GM19463 (cell line): ENCODE data around the gene PPP1R18.
"Not testable (repeated sequence)": the region's sequence is repeated elsewhere in the genome, so short reads cannot be mapped to it uniquely, and the experiment has no call there.

Experiments used
- ATAC-seq: cut with Tn5 transposase; IDR thresholded peaks from one replicate; pipeline ENCODE4 v1.9.1; 2021; ENCODE audit warnings: mild to moderate bottlenecking, moderate library complexity; ENCODE audit not compliant: unreplicated experiment

Gene PPP1R18

DNA sequence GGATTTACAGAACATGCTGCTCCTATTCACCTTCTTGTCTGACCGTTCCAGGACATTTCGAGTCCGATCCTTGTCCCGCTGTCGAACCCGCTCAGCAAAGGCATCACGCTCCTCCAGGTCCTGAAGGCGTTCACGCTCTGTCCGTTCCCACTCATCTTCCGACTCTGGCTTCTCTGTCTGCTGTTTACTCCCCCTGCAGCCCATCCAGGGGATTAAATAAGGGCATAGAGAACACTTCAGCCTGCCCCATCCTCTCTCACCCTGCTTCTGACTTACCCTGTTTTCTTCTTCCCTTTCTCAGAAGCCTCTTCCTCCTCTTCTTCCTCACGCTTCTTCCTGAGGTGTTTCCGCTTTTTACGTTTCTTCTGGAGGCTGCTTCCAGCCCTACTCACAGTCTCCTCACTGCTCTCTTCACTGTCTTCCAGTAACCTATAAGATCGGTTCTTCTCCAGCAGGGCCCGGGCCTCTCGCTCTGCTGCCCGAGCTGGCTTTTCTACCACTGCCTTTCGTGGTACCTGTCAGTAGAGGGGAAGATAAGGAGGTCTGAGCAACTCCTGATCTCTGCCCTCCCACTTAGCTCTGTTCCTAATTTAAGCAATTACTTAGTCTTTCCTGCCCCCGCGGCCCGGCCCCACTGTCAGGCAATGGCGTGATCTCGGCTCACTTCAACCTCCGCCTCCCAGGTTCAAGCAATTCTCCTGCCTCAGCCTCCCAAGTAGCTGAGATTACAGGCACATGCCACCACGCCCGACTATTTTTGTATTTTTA is 15.5 kb downstream of the PPP1R18 start:
- ATAC-seq, result no peak

DNA sequence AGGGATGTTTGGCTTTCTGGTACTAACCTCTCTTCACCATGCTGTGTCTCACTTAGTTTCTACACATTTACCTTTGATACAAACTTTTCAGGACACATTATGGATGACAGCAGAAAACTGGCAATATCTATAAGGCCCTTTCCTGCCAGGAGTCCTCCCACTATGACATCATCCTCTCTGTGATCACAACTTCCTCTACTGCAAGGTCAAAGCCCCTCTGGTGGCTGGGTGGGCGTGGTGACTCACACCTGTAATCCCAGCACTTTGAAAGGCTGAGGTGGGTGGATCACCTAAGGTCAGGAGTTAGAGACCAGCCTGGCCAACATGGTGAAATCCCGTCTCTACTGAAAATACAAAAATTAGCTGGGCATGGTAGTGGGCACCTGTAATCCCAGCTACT is 20.1 kb downstream of the PPP1R18 start:
- ATAC-seq, result not testable (repeated sequence)

DNA sequence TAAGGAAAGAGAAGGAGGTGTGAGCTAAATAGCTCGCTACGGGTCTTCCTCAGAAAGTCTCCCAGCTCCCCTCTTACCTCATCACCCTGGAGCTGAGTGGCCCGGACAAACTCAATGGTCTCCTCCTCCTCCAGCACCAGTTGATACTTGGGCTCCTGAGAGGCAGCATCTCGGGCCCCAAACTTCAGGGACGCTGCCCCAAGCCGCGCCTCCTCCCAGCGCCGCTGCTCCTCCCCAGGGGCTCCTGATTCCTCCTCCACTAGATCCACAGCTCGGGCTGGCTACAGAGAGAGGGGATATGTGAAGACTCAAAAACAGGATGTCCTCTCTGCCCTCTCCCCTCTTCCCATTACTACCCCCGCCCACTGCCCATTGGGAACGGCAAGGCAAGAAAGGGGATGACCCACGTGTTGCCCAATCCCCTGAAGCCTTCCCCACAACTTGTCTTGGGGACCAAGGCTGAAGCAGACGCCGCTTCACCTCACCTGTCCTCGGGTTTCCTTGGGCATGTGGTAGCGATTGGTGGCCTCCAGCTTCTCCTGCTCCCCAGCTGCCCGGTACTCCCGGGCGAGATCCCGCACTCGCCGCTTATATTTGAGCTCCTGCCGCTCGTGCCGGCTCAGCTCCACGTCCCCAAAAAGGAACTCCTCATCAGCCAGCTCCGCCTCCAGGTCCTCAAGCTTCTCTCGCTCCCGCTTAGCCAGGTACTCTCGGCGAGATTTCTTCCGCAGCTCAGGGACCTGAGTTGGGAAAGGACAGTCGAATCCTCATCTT is 21.3 kb downstream of the PPP1R18 start:
- no peak for ATAC-seq

- ATAC-seq, result not testable (repeated sequence)
Observed at GRCh38 chr6:30657922-30658321, 28.5 kb downstream of the PPP1R18 start.

DNA sequence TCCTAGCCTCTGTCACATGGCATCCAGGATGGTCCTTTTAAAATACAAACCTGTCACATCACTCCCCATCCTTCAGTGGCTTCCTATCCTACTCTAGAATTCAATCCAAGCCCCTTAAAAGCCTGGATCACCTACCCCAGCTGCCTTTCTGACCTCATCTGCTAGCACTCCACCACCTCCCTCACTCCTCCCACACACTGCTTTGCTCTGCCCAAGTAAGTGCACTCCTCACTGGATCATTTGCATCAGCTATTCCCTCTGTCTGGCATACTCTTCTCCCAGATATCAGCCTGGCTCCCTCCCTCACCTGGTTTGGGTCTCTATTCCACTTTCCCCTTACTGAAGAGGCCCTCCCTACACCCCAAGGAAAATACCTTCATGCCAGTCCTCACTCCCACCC is 29.0 kb downstream of the PPP1R18 start:
- ATAC-seq, result no peak

GRCh38 chr6:30656513-30656912 is 29.9 kb downstream of the PPP1R18 start:
- no peak for ATAC-seq

DNA sequence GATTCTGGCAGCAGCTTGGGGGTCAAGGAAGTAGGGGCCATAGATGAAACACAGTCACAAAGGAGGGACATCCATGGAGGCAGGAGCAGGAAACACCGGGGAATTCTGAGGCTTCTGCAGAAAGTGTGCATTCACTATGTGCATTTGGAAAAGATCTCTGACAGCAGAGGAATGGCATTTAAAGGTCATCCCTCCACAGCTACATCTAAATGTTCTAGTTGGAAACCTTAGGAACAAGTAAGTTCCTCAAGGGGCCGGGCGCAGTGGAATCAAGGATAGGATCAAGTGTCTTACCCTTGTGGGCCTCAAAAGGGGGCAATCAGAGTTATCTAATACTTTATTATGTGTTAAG is 30.7 kb downstream of the PPP1R18 start:
- no peak for ATAC-seq

DNA sequence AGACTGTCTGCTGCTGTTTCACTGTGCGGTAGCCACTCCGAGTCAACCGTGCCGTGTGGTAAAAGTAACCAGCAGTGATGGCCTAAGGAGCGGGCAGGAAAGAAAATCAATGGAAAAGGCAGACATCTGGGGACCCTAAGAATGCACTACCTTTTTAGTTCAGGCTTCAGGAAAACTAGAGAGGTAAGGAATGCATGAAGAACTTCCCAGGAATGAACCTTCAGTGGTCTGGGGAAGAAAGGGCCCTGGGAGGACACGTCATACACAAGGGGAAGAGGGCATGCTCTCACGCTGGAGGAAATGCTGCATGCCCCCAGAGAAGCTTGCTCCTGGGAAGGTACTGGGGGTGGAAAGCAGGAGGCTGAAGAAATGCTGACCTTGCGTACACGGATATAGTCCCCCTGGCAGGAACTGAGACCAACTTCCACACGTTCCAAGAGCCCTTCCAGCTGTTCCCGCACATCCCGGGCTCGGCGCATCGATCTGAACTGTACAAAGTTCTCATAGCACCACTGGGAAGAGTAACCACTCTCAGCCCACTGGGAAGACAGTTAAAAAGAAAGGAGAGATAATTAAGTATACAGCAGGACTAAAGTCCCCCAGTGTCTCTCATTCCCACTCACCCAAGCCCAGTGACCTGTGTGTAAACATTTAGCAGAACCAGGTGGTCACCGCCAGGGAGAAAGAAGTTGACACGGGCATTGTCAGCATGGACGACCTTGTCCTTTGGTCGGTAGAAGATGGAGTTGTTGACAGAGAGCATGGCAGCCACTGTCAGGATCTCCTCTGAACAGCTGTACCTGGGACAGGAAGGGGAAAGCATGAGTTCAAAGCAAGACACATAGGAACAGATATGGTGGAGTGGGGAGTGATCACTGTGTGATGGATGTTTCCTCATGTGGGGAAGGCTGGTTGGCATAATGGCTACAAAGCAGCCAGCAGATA is 31.4 kb downstream of the PPP1R18 start:
- ATAC-seq, result no peak

- ATAC-seq, result no peak
Observed at GRCh38 chr6:30651143-30651542, 35.3 kb downstream of the PPP1R18 start.

DNA sequence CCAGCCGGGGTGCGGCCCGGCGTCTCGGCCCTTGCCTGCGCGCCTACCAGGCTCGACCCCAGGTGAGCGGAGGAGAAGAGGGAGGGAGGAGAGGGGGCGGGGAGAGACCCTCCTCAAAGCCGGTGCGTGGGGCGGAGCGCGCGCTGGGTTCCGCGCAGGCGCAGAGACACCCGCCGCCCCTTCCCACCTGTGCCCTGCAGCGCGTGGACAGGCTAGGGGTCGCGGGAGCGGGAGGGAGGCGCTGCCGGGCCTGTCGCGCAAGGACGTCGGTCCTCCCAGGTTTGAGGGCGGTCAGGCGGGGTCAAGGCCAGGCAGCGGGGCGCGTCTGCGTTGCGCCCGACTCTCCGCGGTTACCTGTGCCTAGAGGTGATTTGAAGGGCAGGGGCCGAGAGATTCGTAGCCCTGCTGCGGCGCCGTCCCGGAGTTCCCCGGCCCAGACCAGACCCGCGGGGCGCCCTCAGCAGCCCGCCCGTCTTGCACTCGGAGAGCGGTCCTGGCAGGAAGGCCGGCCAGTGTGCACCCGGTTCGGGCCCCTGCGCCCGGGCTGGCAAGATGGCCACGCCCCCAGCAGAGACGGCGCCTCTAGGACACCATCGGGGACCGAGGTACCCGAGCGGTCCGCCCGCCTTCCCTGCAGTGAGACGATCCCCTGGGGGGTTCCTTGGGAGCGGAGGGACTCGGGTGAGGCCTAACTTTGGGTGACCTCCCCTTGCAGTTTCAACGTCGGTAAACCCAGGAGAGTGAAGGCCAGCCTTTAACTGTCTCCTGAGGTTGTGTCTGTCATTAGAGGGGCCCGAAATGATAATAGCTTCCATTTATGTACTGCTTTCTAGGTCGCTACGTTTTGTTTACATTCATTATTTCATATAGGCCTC is 39.0 kb downstream of the PPP1R18 start:
- peak; percentile 69 for ATAC-seq

DNA sequence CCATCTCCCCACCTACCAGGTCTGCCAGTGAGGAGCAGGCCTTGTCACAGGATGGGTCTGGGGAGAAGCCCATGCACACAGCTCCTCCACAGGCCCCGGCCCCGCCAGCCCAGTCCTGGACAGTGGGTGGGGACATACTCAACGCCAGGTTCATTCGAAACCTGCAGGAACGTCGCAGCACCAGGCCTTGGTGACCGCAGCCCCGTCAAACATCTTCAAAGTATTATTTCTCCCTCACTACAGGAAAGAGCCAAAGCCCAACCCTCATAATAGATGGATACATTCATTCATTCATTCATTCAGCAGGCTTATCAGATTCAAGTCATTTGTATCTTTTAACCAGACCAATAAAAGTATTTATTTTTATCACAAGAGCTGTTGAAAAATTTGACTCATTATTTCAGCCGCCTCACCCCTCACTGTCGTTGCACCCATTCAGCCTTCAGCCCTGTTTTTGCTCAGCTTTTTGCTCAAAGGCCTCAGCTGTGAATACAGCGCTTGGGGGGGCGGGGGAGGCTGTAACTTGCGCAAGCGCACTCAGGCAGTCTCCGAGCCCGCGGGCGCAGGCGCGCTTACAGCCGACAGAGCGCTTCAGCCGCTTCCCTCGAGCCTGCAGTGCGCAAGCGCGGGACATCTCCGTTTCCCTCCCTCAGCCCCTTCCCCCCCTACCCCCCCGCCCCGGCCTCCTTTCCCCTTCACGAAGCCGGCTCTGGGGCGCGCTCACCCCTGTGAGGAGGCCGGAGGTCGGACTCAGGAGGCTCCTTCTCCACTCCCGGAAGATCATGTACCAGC is 39.8 kb downstream of the PPP1R18 start, which contains the start of gene C6orf136:
Gene C6orf136 (plus strand): TSS at position 684 of the 792 bp plus-strand sequence. CDS start 99 bp downstream, at position 783.
- peak; percentile 47 for ATAC-seq

- ATAC-seq, result no peak
Observed at GRCh38 chr6:30645989-30646388, 40.5 kb downstream of the PPP1R18 start.

DNA sequence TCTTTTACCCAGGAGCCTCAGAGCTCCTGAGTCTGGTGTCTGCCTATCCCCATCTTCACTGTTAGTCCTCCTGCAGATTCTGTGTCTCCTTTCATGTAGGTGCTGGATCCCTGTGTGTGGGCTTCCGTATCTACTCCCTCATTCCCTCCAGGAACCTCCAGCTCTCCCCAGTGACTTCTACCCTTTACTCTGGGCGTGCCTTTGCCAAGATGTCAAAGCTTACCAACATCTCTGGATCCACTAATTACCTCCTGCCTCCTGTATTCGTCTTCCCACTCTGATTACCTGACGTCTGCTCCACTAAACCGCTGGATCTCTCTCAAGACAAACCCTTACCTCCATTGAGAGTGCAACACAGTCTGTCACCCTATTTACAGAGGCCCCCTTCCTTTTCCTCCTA is 41.7 kb downstream of the PPP1R18 start:
- no peak for ATAC-seq

DNA sequence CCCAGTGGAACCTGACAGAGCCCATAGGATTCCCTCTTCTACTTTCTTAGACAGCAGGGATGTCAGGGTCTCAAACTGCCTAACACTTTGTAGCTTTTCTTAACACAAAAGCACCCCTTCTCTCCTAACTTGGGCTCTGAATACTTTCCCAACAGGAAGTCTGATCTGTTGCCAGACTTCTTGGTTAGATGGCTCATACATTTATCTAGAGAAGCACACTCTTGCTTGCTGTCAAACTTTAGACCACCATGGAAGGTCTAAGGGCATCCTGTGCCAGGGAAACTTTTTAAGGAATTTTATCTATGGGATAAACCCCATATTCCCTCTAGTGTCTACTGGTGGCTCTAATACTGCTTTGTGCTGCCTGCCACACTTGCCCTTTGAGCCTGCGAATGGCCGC is 42.8 kb downstream of the PPP1R18 start:
- ATAC-seq, result no peak

DNA sequence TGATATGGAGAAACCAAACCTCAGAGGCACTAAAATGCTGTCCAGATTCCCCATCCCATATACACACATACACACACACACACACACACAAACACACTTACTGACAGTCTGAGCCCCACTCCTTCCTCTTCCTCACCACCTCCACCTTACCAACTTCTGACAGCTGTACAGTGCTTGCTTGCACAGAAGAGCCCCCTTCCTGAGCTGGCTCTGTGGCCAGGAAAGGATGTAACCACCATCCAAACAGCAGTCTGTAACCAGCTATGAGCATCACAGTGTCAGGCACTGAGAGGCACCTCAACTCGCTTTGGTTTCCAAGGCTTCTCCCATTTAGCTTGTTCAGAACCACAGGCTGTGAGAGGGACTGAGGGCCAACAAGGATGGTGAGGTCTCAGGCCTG is 45.4 kb downstream of the PPP1R18 start:
- ATAC-seq, result no peak

DNA sequence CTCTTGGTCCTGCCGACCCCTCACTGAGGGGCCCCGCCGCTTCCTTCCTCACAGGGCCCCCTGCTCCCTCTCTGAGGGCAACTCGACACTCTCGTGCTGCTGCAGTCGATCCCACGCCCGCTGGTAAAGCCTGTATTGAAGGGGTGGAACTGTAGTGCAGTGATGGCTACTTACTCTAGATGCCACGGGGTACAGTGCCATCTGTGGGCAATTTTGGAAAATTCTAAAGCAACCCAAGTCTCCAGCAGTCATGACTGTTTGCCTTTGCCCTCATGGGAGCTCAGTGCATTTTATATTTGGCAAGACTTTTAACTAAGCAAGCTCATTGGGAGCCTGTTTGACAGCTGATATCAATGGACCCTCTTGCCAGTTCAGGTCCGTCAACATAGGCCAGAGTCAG is 46.0 kb downstream of the PPP1R18 start:
- ATAC-seq, result no peak

GRCh38 chr6:30635834-30636233 is 50.6 kb downstream of the PPP1R18 start:
- ATAC-seq, result no peak

GRCh38 chr6:30626484-30627366 is 59.7 kb downstream of the PPP1R18 start, which contains the start of gene ATAT1:
TSS of gene ATAT1 (plus strand) at chr6:30626874.
- peak; percentile 90 for ATAC-seq
